ENCODE data around the gene CYP17A1. TPM values are rescaled to one million over a fixed set of nuclear protein-coding genes. Genes with fewer than 3 reads are reported as not detected.
"Not testable (repeated sequence)": the region's sequence is repeated elsewhere in the genome, so short reads cannot be mapped to it uniquely, and the experiment has no call there.

The CYP17A1 gene
- total RNA-seq, 4 donors from 2014 or later: not detected

GRCh38 chr10:102859911-102860310, 22.7 kb upstream of the CYP17A1 start:
- Histone ChIP-seq H3K27me3 (no peaks in the 10 kb centered on the region), H3K9me3 (no peaks in the 10 kb centered on the region), H3K4me3 (no peak overlapping the region), H3K36me3 (peaks cover 31% of the 10 kb centered on the region), H3K4me1 (peaks cover 12% of the 10 kb centered on the region), H3K27ac (no peak overlapping the region)
- TF ChIP-seq EP300 (IDR thresholded peaks at IDR 0.05) (no peak), POLR2A (IDR thresholded peaks at IDR 0.05) (no peak), CTCF (IDR thresholded peaks at IDR 0.05) (no peak), POLR2AphosphoS5 (IDR thresholded peaks at IDR 0.05) (no peak)
- WGBS: 70% methylated on average over 2 of the region's 2 CpGs
- no peak for DNase-seq (ENCODE audit: low spot score in 2 of 2)

DNA sequence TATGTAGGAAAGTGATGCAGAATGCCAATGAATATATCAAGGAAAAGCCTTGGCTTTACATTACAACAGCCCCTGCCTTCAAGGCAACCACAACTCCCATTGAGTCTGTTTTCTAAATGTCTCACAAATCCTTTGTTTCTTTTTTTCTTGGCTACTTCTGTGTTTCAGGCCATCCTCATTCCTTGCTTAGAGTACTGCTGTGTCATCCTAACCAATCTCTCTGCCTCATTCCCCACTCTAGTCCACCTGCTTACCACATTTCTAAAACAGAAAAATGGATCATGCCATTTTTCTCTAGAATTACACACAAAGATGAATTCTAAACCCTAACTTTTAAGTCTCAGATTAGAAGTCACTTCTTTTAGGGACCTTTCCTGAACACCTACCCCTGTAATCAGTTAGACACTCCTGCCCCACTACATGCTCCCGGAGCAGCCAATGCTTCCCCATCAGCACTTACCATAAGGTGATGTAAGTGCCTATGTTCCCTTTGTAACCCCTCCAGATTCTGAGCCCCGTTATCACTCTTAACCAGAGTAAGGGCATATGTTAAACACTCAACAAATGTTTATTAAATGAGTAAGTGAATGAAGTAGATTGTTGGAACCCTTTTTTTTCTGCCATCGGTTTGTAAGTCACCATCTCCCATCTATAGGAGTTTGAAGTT, 19.7 kb upstream of the CYP17A1 start:
- Histone ChIP-seq H3K4me3 (no peak overlapping the region), H3K27me3 (no peaks in the 10 kb centered on the region), H3K36me3 (peaks cover 13% of the 10 kb centered on the region), H3K27ac (no peak overlapping the region), H3K4me1 (peaks cover 19% of the 10 kb centered on the region), H3K9me3 (no peaks in the 10 kb centered on the region)
- no peak for TF ChIP-seq CTCF (IDR thresholded peaks at IDR 0.05)
- TF ChIP-seq POLR2A (IDR thresholded peaks at IDR 0.05): no peak
- TF ChIP-seq POLR2AphosphoS5 (IDR thresholded peaks at IDR 0.05): no peak
- TF ChIP-seq EP300 (IDR thresholded peaks at IDR 0.05): no peak
- WGBS: 82% methylated on average over 3 of the region's 3 CpGs
- no peak for DNase-seq (ENCODE audit: low spot score in 2 of 2)

GRCh38 chr10:102855731-102856436, 18.7 kb upstream of the CYP17A1 start:
- H3K4me3 ChIP-seq; H3K27me3 ChIP-seq; H3K36me3 ChIP-seq; H3K9me3 ChIP-seq; DNase-seq (ENCODE audit: low spot score in 2 of 2): not testable (repeated sequence)
- peaks cover 19% of the 10 kb centered on the region for H3K4me1 ChIP-seq
- peak overlapping the region; percentile 12 for H3K27ac ChIP-seq
- 60% methylated on average over 11 of the region's 11 CpGs for WGBS

GRCh38 chr10:102853237-102853636, 16.0 kb upstream of the CYP17A1 start:
- not testable (repeated sequence) for H3K27ac ChIP-seq; H3K27me3 ChIP-seq; H3K36me3 ChIP-seq; H3K9me3 ChIP-seq; H3K4me3 ChIP-seq; DNase-seq (ENCODE audit: low spot score in 2 of 2)
- 95% methylated on average over 7 of the region's 7 CpGs for WGBS
- H3K4me1 ChIP-seq: peaks cover 19% of the 10 kb centered on the region

- Histone ChIP-seq H3K4me1 (peaks cover 8% of the 10 kb centered on the region), H3K4me3 (no peak overlapping the region), H3K36me3 (no peaks in the 10 kb centered on the region), H3K27ac (no peak overlapping the region), H3K9me3 (no peaks in the 10 kb centered on the region), H3K27me3 (no peaks in the 10 kb centered on the region)
- no peak for DNase-seq (ENCODE audit: low spot score in 2 of 2)
- 79% methylated on average over 9 of the region's 9 CpGs for WGBS
- no peak for TF ChIP-seq POLR2A (IDR thresholded peaks at IDR 0.05)
- no peak for TF ChIP-seq POLR2AphosphoS5 (IDR thresholded peaks at IDR 0.05)
- no peak for TF ChIP-seq CTCF (IDR thresholded peaks at IDR 0.05)
- TF ChIP-seq EP300 (IDR thresholded peaks at IDR 0.05): no peak
Measured at GRCh38 chr10:102850025-102850518, 12.9 kb upstream of the CYP17A1 start.

GRCh38 chr10:102845352-102845902, 8.2 kb upstream of the CYP17A1 start:
- TF ChIP-seq POLR2A (IDR thresholded peaks at IDR 0.05) (no peak), CTCF (IDR thresholded peaks at IDR 0.05) (no peak), POLR2AphosphoS5 (IDR thresholded peaks at IDR 0.05) (no peak)
- H3K27me3 ChIP-seq: no peaks in the 10 kb centered on the region
- no peaks in the 10 kb centered on the region for H3K4me1 ChIP-seq
- H3K27ac ChIP-seq: no peak overlapping the region
- 74% methylated on average over 2 of the region's 9 CpGs for WGBS
- no peaks in the 10 kb centered on the region for H3K9me3 ChIP-seq
- H3K4me3 ChIP-seq: no peak overlapping the region
- H3K36me3 ChIP-seq: no peaks in the 10 kb centered on the region
- peak in 1 of 2 donors; percentile 37 for DNase-seq (ENCODE audit: low spot score in 2 of 2)

DNA sequence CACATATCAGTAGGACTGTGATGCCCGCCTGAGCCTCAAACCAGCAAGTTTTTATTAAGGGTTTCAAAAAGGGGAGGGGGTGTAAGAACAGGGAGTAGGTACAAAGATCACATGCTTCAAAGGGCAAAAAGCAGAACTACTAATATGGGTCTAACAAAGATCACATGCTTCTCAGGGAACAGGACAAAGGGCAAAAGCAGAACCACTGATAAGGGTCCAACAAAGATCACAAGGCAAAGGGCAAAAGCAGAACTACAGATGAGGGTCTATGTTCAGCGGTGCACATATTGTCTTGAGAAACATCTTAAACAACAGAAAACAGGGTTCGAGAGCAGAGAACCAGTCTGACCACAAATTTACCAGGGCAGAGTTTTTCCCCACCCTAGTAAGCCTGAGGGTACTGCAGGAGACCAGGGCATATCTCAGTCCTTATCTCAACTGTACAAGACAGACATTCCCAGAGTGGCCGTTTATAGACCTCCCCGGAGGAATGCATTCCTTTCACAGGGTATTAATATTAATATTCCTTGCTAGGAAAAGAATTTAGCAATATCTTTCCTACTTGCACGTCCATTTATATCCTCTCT, 7.1 kb upstream of the CYP17A1 start:
- DNase-seq (ENCODE audit: low spot score in 2 of 2); H3K27ac ChIP-seq; H3K27me3 ChIP-seq; H3K36me3 ChIP-seq; H3K4me3 ChIP-seq; H3K9me3 ChIP-seq; H3K4me1 ChIP-seq: not testable (repeated sequence)
- WGBS: 87% methylated on average over 6 of the region's 6 CpGs

- 71% methylated on average over 8 of the region's 8 CpGs for WGBS
- DNase-seq (ENCODE audit: low spot score in 2 of 2): not testable (repeated sequence)
Measured at GRCh38 chr10:102843139-102843538, 5.9 kb upstream of the CYP17A1 start.

More at GRCh38 chr10:102843139-102843538, 5.9 kb upstream of the CYP17A1 start:
- H3K4me3 ChIP-seq, H3K36me3 ChIP-seq, H3K27me3 ChIP-seq, H3K4me1 ChIP-seq, H3K27ac ChIP-seq, H3K9me3 ChIP-seq: not testable (repeated sequence)

All from suprapubic skin (tissue), 4 donors.